Midbrain (tissue), 1 donor: ENCODE measurements around the gene UTP25.
A peak's percentile ranks its signal among the peaks of the same experiment; 100 is the strongest.

ENCODE experiments used
- DNase-seq: peaks from one replicate; lab custom pipeline; 2025; lab: John Stamatoyannopoulos, UW

Gene UTP25

GRCh38 chr1:209805875-209806760, 21.7 kb upstream of the UTP25 start, which contains the start of gene IRF6:
Gene IRF6, minus strand, starts transcription at chr1:209806142. Its CDS starts 4,729 bp downstream, at chr1:209801413.
- no peak for DNase-seq

GRCh38 chr1:209807509-209807908, 20.3 kb upstream of the UTP25 start:
- no peak for DNase-seq

GRCh38 chr1:209808059-209808581, 19.7 kb upstream of the UTP25 start:
- DNase-seq = no peak

GRCh38 chr1:209809611-209810010, 18.2 kb upstream of the UTP25 start:
- no peak for DNase-seq

- no peak for DNase-seq
Measured at GRCh38 chr1:209810783-209811182, 17.0 kb upstream of the UTP25 start.

DNA sequence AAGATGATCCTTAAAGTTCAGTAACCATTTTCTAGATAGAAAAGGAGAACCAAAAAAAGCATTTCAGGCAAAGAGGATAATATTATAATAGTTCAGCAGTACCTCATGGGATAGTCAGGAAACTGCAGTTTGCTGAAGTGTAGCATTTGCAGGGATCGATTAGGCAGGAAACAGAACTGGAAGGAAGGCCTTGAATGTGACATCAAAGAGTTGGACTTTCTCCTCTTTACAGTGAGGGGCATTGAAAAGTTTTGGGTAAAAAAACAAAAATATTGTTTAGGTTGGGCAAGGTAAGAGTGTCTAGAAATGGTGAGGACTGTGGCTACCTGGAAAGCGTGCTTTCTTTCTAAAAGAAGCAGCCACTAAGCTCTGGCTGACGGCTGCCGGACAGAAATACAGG, 13.9 kb upstream of the UTP25 start:
- no peak for DNase-seq

DNA sequence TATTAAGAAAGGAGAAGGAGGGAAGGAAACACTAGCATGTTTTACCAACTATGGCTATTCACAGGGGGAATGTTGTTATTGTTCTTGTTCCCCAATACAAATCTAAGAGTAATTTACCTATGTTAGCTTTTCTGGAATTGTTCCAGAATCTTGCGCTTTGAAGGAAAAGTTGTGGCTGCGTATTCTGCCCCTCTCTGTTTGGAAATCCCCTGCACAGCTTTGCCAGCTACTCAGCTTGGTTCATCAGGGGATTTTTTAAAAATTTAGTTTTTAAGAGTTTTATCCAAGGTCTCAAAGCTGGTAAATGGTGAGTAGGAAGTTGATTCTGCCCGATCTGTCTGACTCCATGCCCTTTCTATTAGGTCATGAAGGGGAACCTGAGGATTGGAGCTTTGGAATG, 12.3 kb upstream of the UTP25 start:
- no peak for DNase-seq

DNA sequence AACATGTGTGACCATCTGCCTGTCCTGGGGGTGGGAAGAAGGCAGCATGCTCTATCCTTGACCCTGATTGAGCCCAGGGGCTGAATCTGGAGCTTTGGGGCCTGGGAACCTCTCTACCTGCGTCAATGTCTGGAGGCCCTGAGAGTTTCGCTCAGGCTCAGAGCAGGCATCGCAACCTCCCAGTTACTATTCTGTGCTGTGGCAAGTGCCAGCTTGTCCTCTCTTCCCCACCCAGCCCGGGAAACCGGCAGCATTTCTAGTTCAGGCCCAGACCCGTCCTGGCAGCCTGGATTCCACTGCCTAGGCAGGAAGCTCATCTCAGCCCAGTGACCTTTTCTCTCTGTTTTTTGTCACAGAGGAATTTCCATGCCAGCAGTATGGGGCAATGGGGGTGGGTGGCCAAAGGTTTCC, 11.8 kb upstream of the UTP25 start:
- no peak for DNase-seq

DNA sequence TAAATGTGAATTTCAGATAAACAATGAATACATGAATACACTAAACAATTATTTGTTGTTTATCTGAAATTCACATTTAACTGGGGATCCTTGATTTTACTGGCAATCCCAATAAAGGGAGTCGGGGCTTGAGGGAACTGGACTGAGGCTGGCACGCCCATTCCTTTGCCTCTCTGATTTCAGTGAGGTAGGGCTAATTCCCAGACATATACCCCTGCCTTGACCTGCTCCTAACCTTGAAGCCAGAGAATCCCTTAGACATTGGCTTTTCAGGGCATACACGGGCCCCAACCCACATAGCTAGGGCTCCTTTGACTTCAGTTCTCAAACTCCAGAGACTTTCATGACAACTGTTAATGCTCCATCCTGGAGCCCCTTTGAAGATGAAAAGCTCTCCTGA, 10.8 kb upstream of the UTP25 start:
- no peak for DNase-seq

GRCh38 chr1:209817691-209818090, 10.1 kb upstream of the UTP25 start:
- no peak for DNase-seq

DNA sequence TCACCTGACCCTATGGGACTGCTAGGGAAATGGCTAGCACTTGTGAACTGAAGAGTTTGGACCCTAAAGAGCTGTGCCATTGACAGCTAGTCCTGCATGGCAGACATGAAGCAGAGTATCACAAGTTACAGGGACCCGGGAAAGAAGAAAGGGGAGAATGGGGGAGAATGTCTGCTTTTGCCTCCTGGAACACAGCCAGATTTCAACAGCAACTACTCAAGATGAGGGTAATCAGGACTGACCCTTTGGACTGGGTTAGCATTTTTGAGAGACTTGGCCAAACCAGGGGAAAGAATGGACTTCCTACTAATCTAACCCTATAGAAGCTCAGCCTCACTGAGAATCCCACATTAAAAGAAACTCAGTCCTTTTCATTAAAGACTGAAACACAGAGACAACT, 8.7 kb upstream of the UTP25 start:
- DNase-seq = no peak

- DNase-seq = no peak
Measured at GRCh38 chr1:209820986-209821385, 6.8 kb upstream of the UTP25 start.

DNA sequence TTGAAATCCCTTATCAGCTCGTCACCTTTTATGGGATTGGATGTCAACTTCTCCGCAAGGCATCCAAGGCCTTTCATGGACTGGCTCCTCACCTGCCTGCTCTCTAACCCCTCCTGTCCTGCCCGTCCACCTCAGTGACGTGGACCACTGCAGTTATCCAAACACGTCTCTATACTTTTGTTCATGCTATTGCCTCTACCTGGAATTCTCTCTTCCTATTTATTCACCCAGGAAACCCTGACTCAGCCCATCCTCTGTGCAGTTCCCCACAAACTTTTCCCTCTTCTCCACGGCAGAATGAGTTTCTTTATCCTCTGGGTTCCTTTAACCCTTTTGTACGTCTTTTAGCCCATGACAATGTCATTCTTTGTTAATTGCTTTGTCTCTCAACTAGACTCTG, 5.1 kb upstream of the UTP25 start:
- DNase-seq = no peak

DNA sequence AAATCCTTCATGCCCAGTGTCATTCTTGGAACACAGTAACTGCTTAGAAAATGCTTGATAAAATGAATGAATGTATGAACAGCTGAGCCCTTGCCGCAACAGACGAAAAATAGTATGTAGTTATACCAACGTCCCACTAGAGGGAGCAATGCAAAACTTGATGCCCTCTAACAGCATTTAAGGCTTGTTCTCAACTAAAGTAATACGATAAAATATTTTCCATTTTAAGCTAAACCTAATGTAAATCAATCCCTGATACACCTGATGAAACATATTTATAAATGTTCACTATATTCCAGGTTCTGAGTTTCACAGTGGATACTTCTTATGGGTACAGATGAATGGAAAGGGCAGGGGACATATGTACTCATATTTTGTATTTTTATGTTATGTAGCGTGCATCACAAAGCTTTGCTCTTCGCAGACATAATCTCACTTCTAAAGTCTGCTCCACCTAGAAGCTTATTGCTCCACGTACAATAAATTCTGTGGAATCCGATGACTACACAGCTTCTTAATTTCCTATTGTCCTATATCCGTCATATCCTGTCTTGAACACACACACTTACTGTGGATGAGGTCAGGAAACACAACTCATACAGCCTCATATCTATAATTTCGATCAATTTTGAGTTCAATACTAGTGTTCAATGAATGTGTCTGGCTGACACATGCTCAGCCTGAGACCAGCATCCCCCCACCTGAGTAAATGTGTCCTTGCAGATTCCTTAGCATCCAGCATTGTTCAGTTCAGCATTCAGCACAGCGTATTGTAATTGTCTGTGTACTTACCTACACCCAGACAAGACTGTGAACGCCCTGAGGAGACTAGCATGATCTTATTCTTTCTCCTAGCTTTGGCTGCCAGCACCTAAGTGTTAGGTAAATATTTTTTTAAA, 4.4 kb upstream of the UTP25 start:
- DNase-seq = peak; percentile 60

- no peak for DNase-seq
Measured at GRCh38 chr1:209825591-209826434, 2.0 kb upstream of the UTP25 start.

DNA sequence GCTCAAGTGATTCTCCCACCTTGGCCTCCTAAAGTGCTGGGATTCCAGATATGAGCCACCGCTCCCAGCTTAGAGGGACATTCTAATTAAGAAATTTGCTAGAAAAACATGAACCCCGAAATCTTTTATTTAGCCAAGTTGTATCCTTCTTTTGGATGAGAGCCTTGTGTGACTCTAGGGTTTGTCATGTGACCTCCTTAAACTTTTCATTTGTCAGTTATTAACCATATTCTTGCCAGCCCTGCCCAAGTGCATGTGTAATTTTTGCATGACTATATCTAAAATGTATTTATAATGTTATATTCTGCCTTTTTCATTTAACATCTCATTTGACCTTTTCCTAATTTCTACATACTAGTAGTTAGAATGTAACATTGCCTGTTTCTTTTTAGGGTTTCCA, 1.9 kb downstream of the UTP25 start:
- DNase-seq = no peak

DNA sequence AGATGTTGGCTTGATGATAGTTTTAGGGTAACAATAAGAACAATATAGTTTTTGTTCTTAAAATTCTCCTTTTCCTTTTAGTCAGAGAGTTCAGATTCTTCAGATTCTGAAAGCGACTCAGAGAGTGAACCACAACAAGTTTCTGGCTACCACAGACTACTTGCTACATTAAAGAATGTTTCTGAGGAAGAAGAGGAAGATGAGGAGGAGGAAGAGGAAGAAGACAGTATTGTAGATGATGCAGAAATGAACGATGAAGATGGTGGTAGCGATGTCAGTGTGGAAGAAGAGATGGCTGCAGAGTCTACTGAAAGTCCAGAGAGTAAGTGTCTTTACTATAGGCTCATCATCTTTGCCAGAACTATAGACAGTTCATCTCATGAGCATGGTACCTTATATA, 3.0 kb downstream of the UTP25 start:
- DNase-seq = no peak

GRCh38 chr1:209831615-209832014, 3.8 kb downstream of the UTP25 start:
- DNase-seq = no peak

GRCh38 chr1:209835782-209836298, 8.1 kb downstream of the UTP25 start:
- no peak for DNase-seq

GRCh38 chr1:209837671-209838070, 9.9 kb downstream of the UTP25 start:
- no peak for DNase-seq

DNA sequence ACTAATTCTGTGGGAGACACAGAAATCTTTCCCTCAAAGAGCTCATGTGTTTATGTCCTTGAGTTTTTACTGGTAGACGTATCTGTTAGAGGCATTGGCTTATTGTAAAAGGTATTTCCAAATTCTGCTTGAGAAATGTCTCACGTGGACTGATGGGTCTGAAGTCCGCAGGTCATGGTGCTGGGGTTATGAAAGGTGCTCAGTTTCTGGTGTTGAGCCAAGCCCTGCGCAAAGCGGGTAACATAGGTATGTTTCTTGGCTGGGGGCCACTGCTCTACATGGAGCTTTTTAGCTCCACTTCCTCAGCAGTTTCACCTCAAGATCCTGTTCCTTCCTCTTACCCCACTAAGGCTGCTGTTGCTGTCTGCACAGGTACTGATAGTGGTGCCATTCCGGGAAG, 10.8 kb downstream of the UTP25 start:
- DNase-seq = no peak
